SU-DHL-6 (cell line): ENCODE results near the gene NYAP2.

Experiments used
- H2AFZ ChIP-seq: fragments of 200-600 bp; sonication (generic); 2 replicates; pipeline ENCODE4 v1.6.1; 2014; ENCODE audit warnings: low read depth, mild to moderate bottlenecking, moderate library complexity, mixed read lengths, antibody characterized with exemption, low read length; ENCODE audit not compliant: severe bottlenecking
- H3F3A ChIP-seq: fragments of 200-600 bp; shearing (Covaris generic); 2 replicates; pipeline ENCODE4 v1.6.0; 2016; ENCODE audit warnings: antibody characterized with exemption, mild to moderate bottlenecking; ENCODE audit not compliant: insufficient read depth
- H3K27ac ChIP-seq: fragments of 200-600 bp; sonication (generic); 2 replicates; pipeline ENCODE4 v1.5.1; 2016; ENCODE audit warnings: low read depth, mild to moderate bottlenecking, low read length, moderate library complexity, mixed read lengths
- H3K27me3 ChIP-seq: fragments of 200-600 bp; sonication (generic), shearing (Covaris generic); 2 replicates; pipeline ENCODE4 v1.6.0; 2014; ENCODE audit warnings: mild to moderate bottlenecking, low read length
- H3K36me3 ChIP-seq: fragments of 200-600 bp; sonication (generic); 2 replicates; pipeline ENCODE4 v1.6.1; 2014; ENCODE audit warnings: mild to moderate bottlenecking, low read length, mixed read lengths
- H3K4me2 ChIP-seq: fragments of 300-600, 200-600 bp; shearing (Covaris generic), sonication (generic); 2 replicates; pipeline ENCODE4 v1.6.0; 2014; ENCODE audit warnings: low read length, low read depth, mild to moderate bottlenecking; ENCODE audit not compliant: poor library complexity, severe bottlenecking
- H3K4me3 ChIP-seq: fragments of 200-600 bp; sonication (generic); 2 replicates; pipeline ENCODE4 v1.5.1; 2014; ENCODE audit warnings: antibody characterized with exemption, low read length, mild to moderate bottlenecking, mixed read lengths; ENCODE audit not compliant: insufficient read depth, poor library complexity, severe bottlenecking
- H3K79me2 ChIP-seq: fragments of 200-600 bp; sonication (generic); 2 replicates; pipeline ENCODE4 v1.6.1; 2014; ENCODE audit warnings: mild to moderate bottlenecking, low read length, moderate library complexity; ENCODE audit not compliant: insufficient read depth
- H3K9ac ChIP-seq: fragments of 200-600 bp; sonication (generic); 2 replicates; pipeline ENCODE4 v1.7.0; 2014; ENCODE audit warnings: mild to moderate bottlenecking, low read length
- H3K9me2 ChIP-seq: fragments of 200-600 bp; sonication (generic); replicated peaks from 2 replicates; pipeline ENCODE4 v1.6.1; 2014; ENCODE audit warnings: low read length; ENCODE audit not compliant: insufficient read depth
- H3K9me3 ChIP-seq: fragments of 200-600 bp; sonication (generic); 2 replicates; pipeline ENCODE4 v1.6.1; 2014; ENCODE audit warnings: low read length, mixed read lengths; ENCODE audit not compliant: insufficient read depth
- H4K20me1 ChIP-seq: fragments of 200-600 bp; sonication (generic); 2 replicates; pipeline ENCODE4 v1.6.1; 2014; ENCODE audit warnings: low read depth, mild to moderate bottlenecking, antibody characterized with exemption, low read length, moderate library complexity, mixed read lengths
- EZH2phosphoT487 ChIP-seq: fragments of 200-600 bp; sonication (generic), shearing (Covaris generic); conservative IDR thresholded peaks from 2 replicates; pipeline ENCODE4 v1.6.1; 2018; ENCODE audit warnings: mild to moderate bottlenecking, antibody characterized with exemption, low read length, moderate library complexity, mixed read lengths
- TF ChIP-seq, protein P1 (sequence below): fragments of 200-600 bp; sonication (generic); IDR thresholded peaks from one replicate; pipeline ENCODE4 v1.5.1; 2017; ENCODE audit warnings: antibody characterized with exemption, mild to moderate bottlenecking, low read length, moderate library complexity; ENCODE audit not compliant: insufficient read depth, poor library complexity, severe bottlenecking

Gene NYAP2

GRCh38 chr2:225379856-225380255 is 19.7 kb upstream of the NYAP2 start:
- Histone ChIP-seq H3K27me3 (no peaks in the 10 kb centered on the region), H2AFZ (no peak overlapping the region), H3K79me2 (no peaks in the 10 kb centered on the region), H3F3A (no peaks in the 10 kb centered on the region), H4K20me1 (no peaks in the 10 kb centered on the region), H3K9ac (no peak overlapping the region), H3K27ac (no peak overlapping the region), H3K4me3 (no peak overlapping the region), H3K9me2 (no peaks in the 10 kb centered on the region), H3K36me3 (no peaks in the 10 kb centered on the region), H3K9me3 (no peaks in the 10 kb centered on the region), H3K4me2 (no peak overlapping the region)
- no peak for TF ChIP-seq EZH2phosphoT487
- TF ChIP-seq, protein P1, sequence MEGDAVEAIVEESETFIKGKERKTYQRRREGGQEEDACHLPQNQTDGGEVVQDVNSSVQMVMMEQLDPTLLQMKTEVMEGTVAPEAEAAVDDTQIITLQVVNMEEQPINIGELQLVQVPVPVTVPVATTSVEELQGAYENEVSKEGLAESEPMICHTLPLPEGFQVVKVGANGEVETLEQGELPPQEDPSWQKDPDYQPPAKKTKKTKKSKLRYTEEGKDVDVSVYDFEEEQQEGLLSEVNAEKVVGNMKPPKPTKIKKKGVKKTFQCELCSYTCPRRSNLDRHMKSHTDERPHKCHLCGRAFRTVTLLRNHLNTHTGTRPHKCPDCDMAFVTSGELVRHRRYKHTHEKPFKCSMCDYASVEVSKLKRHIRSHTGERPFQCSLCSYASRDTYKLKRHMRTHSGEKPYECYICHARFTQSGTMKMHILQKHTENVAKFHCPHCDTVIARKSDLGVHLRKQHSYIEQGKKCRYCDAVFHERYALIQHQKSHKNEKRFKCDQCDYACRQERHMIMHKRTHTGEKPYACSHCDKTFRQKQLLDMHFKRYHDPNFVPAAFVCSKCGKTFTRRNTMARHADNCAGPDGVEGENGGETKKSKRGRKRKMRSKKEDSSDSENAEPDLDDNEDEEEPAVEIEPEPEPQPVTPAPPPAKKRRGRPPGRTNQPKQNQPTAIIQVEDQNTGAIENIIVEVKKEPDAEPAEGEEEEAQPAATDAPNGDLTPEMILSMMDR: no peak

DNA sequence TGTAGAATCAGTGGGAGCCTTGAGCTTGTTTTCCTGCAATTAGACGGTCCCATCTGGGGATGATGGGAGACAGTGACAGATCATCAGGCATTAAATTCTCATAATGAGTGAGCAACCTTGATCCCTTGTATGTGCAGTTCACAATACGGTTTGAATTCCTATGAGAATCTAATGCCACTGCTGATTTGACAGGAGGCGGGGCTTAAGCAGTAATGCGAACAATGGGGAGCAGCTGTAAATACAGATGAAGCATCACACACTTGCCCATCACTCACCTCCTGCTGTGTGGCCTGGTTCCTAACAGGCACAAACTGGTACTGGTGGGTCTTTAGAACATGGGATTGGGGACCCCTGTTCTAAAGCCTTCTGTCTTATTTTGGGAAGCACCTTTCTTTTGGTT is 17.9 kb upstream of the NYAP2 start:
- Histone ChIP-seq H3K9me3 (no peaks in the 10 kb centered on the region), H3K27me3 (no peaks in the 10 kb centered on the region), H3K9me2 (no peaks in the 10 kb centered on the region), H3K9ac (no peak overlapping the region), H3F3A (no peaks in the 10 kb centered on the region), H3K4me2 (no peak overlapping the region), H3K4me3 (no peak overlapping the region), H2AFZ (no peak overlapping the region), H3K79me2 (no peaks in the 10 kb centered on the region), H3K27ac (no peak overlapping the region), H4K20me1 (no peaks in the 10 kb centered on the region), H3K36me3 (no peaks in the 10 kb centered on the region)
- TF ChIP-seq, protein P1: no peak
- TF ChIP-seq EZH2phosphoT487: no peak

GRCh38 chr2:225398372-225398771 is 1.1 kb upstream of the NYAP2 start:
- Histone ChIP-seq H3F3A (no peaks in the 10 kb centered on the region), H2AFZ (no peak overlapping the region), H3K27me3 (no peaks in the 10 kb centered on the region), H3K36me3 (no peaks in the 10 kb centered on the region), H3K4me3 (no peak overlapping the region), H3K9ac (no peak overlapping the region), H3K79me2 (no peaks in the 10 kb centered on the region), H3K9me2 (no peaks in the 10 kb centered on the region), H4K20me1 (no peaks in the 10 kb centered on the region), H3K27ac (no peak overlapping the region), H3K9me3 (no peaks in the 10 kb centered on the region), H3K4me2 (no peak overlapping the region)
- TF ChIP-seq, protein P1: no peak
- TF ChIP-seq EZH2phosphoT487: no peak

- Histone ChIP-seq H3K4me2 (no peak overlapping the region), H3K4me3 (no peak overlapping the region), H3K79me2 (no peaks in the 10 kb centered on the region), H3K27me3 (no peaks in the 10 kb centered on the region), H3K36me3 (no peaks in the 10 kb centered on the region), H4K20me1 (no peaks in the 10 kb centered on the region), H3K9ac (no peak overlapping the region), H3K27ac (no peak overlapping the region), H3K9me2 (no peaks in the 10 kb centered on the region), H2AFZ (no peak overlapping the region), H3K9me3 (no peaks in the 10 kb centered on the region), H3F3A (no peaks in the 10 kb centered on the region)
- TF ChIP-seq EZH2phosphoT487: no peak
- TF ChIP-seq, protein P1: no peak
Measured at GRCh38 chr2:225400060-225400511, 576 bp downstream of the NYAP2 start.
